Breast epithelium (tissue), 3 donors: Measurements from ENCODE around the gene TMEM167B.
A peak's percentile ranks its signal among the peaks of the same experiment; 100 is the strongest.

ENCODE experiments used
- CTCF ChIP-seq, 3 donors: fragments of 450-650 bp; IDR thresholded peaks; one replicate each; pipeline ENCODE4 v1.5.1; 2016 to 2017; ENCODE audit warnings: antibody characterized with exemption in 3 of 3, mild to moderate bottlenecking in 3 of 3, moderate library complexity in 3 of 3
- POLR2A ChIP-seq: fragments of 450-650 bp; IDR thresholded peaks from one replicate; pipeline ENCODE4 v1.6.1; 2016; ENCODE audit warnings: antibody characterized with exemption, mild to moderate bottlenecking, moderate library complexity
- POLR2AphosphoS5 ChIP-seq, 3 donors: sonication (generic); formaldehyde crosslinking; IDR thresholded peaks; one replicate each; pipeline ENCODE4 v1.6.1; 2017; ENCODE audit warnings: antibody characterized with exemption in 3 of 3

- TF ChIP-seq POLR2A = no peak
- peak in 2 of 3 donors; percentile 44 to 47 for TF ChIP-seq CTCF (IDR thresholded peaks at IDR 0.05)
- peak in 1 of 3 donors; percentile 52 for TF ChIP-seq POLR2AphosphoS5 (IDR thresholded peaks at IDR 0.05)
Observed at GRCh38 chr1:109089242-109090015, 1.1 kb upstream of the TMEM167B start.
